Neutrophil (primary cell): ENCODE measurements around the gene SOAT2.
"Not testable (repeated sequence)": the region's sequence is repeated elsewhere in the genome, so short reads cannot be mapped to it uniquely, and the experiment has no call there.

Source experiments
- H3K27ac ChIP-seq: fragments of 200-600 bp; sonication (generic); 2 replicates; pipeline ENCODE4 v1.5.1; 2016; ENCODE audit warnings: mild to moderate bottlenecking, moderate library complexity
- H3K27me3 ChIP-seq: fragments of 200-600 bp; sonication (generic); 2 replicates; pipeline ENCODE4 v1.6.0; 2016; ENCODE audit warnings: mild to moderate bottlenecking
- H3K36me3 ChIP-seq: fragments of 200-600 bp; sonication (generic); 2 replicates; pipeline ENCODE4 v1.5.1; 2017
- H3K4me1 ChIP-seq, 2 experiments: fragments of 200-600 bp in 1 of 2; sonication (generic) in 1 of 2; 1 replicate in 1 of 2; 2 replicates in 1 of 2; pipeline versions ENCODE4 v1.5.1 to v1.6.1; 2013 to 2016; ENCODE audit warnings: low read depth in 1 of 2, low read length in 1 of 2, mild to moderate bottlenecking in 1 of 2, moderate library complexity in 1 of 2; ENCODE audit not compliant: control insufficient read depth in 1 of 2, insufficient read depth in 1 of 2
- H3K4me3 ChIP-seq, 2 experiments: fragments of 200-600 bp in 1 of 2; sonication (generic) in 1 of 2; 1 replicate in 1 of 2; 2 replicates in 1 of 2; pipeline ENCODE4 v1.5.1; 2013 to 2016; ENCODE audit warnings: low read depth in 1 of 2, low read length in 1 of 2, mild to moderate bottlenecking in 1 of 2, moderate library complexity in 1 of 2
- H3K9me3 ChIP-seq: fragments of 200-600 bp; sonication (generic); 2 replicates; pipeline ENCODE4 v1.5.1; 2016
- TF ChIP-seq, protein P1 (sequence below): fragments of 200-600 bp; sonication (generic); IDR thresholded peaks from 2 replicates; pipeline ENCODE4 v1.5.1; 2016; ENCODE audit warnings: antibody characterized with exemption

The SOAT2 gene

DNA sequence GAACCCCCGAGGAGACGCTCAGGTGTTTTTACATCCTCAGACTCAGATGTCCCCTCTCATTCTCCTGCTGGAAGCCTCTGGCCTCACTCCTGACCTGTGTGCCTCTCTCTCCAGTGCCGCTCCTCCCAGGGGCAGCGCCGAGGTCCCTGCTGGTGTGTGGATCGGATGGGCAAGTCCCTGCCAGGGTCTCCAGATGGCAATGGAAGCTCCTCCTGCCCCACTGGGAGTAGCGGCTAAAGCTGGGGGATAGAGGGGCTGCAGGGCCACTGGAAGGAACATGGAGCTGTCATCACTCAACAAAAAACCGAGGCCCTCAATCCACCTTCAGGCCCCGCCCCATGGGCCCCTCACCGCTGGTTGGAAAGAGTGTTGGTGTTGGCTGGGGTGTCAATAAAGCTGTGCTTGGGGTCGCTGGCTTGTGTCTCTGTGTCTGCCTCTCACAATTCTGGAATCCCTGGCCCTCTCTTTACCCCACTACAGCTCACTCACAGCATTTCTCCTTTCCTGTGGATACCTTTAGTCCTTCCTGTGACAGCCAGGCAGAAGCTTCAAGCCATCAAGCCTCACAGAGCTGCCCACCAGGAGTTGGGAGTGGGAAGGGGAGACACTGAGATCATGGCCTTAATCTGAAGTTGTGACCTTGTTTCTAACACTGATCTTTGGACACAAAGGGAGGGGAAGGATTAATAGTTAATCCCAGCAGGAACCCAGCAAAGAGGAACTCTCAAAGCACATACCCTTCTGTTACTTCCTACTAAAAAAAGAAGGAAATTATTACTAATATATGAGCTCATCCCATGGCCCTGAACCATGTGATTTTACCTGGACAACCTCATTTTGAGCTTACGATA lies 1.1 kb upstream of the SOAT2 start:
- H3K4me3 ChIP-seq = no peak overlapping the region
- peaks cover 23% of the 10 kb centered on the region for H3K27me3 ChIP-seq
- TF ChIP-seq, protein P1, sequence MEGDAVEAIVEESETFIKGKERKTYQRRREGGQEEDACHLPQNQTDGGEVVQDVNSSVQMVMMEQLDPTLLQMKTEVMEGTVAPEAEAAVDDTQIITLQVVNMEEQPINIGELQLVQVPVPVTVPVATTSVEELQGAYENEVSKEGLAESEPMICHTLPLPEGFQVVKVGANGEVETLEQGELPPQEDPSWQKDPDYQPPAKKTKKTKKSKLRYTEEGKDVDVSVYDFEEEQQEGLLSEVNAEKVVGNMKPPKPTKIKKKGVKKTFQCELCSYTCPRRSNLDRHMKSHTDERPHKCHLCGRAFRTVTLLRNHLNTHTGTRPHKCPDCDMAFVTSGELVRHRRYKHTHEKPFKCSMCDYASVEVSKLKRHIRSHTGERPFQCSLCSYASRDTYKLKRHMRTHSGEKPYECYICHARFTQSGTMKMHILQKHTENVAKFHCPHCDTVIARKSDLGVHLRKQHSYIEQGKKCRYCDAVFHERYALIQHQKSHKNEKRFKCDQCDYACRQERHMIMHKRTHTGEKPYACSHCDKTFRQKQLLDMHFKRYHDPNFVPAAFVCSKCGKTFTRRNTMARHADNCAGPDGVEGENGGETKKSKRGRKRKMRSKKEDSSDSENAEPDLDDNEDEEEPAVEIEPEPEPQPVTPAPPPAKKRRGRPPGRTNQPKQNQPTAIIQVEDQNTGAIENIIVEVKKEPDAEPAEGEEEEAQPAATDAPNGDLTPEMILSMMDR = no peak
- no peaks in the 10 kb centered on the region for H3K9me3 ChIP-seq
- peaks cover 30 to 35% of the 10 kb centered on the region in 2 experiments for H3K4me1 ChIP-seq
- no peaks in the 10 kb centered on the region for H3K36me3 ChIP-seq
- H3K27ac ChIP-seq = peak overlapping the region; percentile 53

DNA sequence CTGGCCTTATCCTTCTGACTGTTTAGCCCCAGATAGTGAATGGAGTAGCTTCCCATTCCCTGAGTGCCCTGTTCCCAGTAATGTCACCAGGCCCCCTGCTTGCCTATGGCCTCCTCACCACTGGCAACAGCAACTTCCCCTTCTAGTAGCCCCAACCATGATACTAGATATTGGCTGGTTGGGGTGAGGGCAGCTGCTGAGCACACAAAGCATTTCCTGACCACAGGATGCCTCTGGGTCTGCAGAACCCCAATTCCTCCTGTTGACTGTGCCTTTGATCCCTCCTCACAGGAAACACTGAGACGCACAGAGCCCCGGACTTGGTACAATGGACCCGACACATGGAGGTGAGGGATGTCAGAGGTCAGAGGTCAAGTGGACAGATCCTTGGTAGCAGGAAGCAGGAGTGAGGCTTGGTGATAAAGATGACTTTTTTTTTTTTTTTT lies 597 bp downstream of the SOAT2 start:
- H3K9me3 ChIP-seq = no peaks in the 10 kb centered on the region
- H3K4me3 ChIP-seq = no peak overlapping the region
- H3K4me1 ChIP-seq = peaks cover 16 to 22% of the 10 kb centered on the region in 2 experiments
- no peak overlapping the region for H3K27ac ChIP-seq
- peaks cover 6% of the 10 kb centered on the region for H3K27me3 ChIP-seq
- TF ChIP-seq, protein P1 = no peak
- H3K36me3 ChIP-seq = no peaks in the 10 kb centered on the region

DNA sequence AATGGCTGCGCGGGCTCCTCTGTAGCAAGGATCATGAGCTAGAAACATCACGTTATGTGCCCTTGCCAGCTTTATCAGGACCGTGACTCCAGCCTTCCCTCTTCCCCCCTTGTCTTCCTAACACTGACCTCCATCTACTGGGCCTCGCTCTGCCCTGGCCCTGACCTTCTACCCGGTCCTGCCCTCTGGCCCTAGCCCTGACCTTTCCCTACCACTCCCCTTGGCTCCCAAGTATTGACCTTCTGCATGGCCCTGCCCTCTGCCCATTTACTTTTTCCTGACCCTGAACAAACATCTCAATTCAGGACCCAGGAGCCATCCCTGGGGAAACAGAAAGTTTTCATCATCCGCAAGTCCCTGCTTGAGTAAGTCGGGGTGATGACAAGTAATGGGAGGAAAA lies 2.0 kb downstream of the SOAT2 start:
- Histone ChIP-seq H3K4me3 (no peak overlapping the region), H3K4me1 (peaks cover 16 to 19% of the 10 kb centered on the region in 2 experiments), H3K9me3 (no peaks in the 10 kb centered on the region), H3K27ac (no peak overlapping the region), H3K36me3 (no peaks in the 10 kb centered on the region), H3K27me3 (no peaks in the 10 kb centered on the region)
- TF ChIP-seq, protein P1 = no peak

DNA sequence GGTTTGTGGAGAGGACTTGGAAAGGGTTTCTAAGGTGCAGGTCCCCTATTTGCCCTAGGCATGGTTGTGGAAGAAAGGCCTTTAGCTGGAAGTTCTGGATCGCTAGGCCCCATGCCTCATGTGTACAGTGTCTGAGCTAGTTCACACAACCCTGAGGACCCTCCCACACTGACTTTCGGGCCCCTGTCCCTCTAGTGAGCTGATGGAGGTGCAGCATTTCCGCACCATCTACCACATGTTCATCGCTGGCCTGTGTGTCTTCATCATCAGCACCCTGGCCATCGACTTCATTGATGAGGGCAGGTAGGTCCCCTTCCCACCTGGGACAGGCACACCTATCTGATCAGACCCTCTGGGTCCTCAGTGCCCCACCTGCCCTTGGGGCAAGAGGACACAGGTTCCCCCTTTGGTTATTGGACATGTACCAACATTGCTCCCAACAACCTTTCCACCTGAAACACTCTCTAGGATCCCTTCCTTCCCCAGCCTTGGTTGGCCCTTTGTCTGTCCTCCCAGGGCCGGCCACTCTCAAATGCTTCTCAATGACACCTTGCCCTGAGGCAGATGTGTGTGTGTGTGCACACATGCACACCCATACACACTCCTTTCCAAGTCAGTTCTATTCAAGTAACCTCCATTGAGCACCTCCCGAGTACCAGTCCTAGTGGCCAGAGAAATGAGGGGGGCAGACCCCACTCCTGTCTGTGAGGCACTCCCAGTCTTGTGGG lies 2.6 kb downstream of the SOAT2 start:
- TF ChIP-seq, protein P1 = no peak
- H3K36me3 ChIP-seq = no peaks in the 10 kb centered on the region
- H3K27ac ChIP-seq = no peak overlapping the region
- H3K27me3 ChIP-seq = no peaks in the 10 kb centered on the region
- H3K9me3 ChIP-seq = no peaks in the 10 kb centered on the region
- H3K4me3 ChIP-seq = no peak overlapping the region
- H3K4me1 ChIP-seq = peaks cover 16 to 19% of the 10 kb centered on the region in 2 experiments

DNA sequence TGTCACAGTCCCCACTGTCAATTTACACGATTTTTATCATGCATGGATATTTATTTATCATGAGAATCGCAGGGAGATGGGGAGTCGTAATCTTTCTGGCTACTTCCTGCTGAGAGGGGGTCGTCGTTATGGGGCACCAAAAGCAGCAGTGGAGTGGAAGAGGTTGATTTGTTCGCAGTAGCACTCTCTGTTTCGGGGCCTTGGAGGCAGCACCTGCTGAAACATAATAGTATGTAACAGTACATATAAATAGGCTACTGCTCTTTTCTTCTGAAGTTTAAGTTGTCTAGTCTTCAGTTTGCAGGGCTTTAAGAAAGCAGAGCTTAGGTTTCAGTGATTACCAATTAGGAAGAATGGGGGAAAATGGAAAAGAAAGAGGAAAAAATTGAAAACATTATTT lies 3.8 kb downstream of the SOAT2 start:
- H3K27me3 ChIP-seq = no peaks in the 10 kb centered on the region

DNA sequence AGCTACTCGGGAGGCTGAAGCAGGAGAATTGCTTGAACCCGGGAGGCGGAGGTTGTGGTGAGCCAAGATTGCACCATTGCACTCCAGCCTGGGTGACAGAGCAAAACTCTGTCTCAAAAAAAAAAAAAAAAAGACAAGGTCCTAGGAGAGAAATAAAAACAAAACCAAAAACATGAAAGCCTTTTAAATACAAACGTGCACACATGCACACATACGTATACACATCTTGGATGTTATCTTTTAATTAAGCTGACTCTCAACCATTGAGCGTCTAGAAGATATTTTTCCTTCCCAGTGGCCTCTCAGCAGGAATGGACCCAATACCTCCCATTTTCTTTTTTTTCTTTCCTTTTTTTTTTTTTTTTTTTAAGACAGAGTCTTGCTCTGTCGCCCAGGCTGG lies 9.1 kb downstream of the SOAT2 start:
- H3K4me3 ChIP-seq, H3K27me3 ChIP-seq, H3K36me3 ChIP-seq, H3K27ac ChIP-seq, H3K9me3 ChIP-seq, H3K4me1 ChIP-seq: not testable (repeated sequence)

More for the DNA sequence above, 3.8 kb downstream of the SOAT2 start:
- H3K9me3 ChIP-seq = no peaks in the 10 kb centered on the region
- no peak overlapping the region for H3K27ac ChIP-seq
- peaks cover 14 to 18% of the 10 kb centered on the region in 2 experiments for H3K4me1 ChIP-seq
- H3K4me3 ChIP-seq = no peak overlapping the region
- TF ChIP-seq, protein P1 = no peak
- no peaks in the 10 kb centered on the region for H3K36me3 ChIP-seq
